H1 (cell line): ENCODE results near the gene IRF9. TPM values are rescaled to one million over a fixed set of nuclear protein-coding genes. Genes with fewer than 3 reads are reported as not detected.

Experiments used
- TBP ChIP-seq: IDR thresholded peaks from 2 replicates; pipeline ENCODE4 v1.6.1; 2011; ENCODE audit warnings: low read depth, low read length, improper control_type of control experiment
- polyA plus RNA-seq, 7 experiments: library from polyadenylated mRNA; depleted of rRNA in 3 of 7; stranded (reverse) in 5 of 7; unstranded in 2 of 7; fragments of >200 nt in 5 of 7; fragments of 200-250 nt in 2 of 7; gene quantifications; 1 replicate in 5 of 7; 2 replicates in 1 of 7; 4 replicates in 1 of 7; pipeline versions ENCODE4 v1.2.1 to v1.2.3, GENCODE V29; 2011 to 2013; ENCODE audit warnings: missing spikeins in 2 of 7, mixed read lengths in 2 of 7
- total RNA-seq: library from RNA; stranded (reverse); fragmentation: NEBNext Ultra II Directional; extraction: Animal tissue kit (Norgen Biotek cat#: 25700); gene quantifications from 2 replicates; pipeline ENCODE4 v1.2.1, GENCODE V29; 2021
- TF ChIP-seq, protein P1 (sequence below): IDR thresholded peaks from 2 replicates; pipeline ENCODE4 v1.6.1; 2012; ENCODE audit warnings: inconsistent platforms

IRF9 gene
- total and polyA plus RNA-seq, 2 of the 8 experiments (the other 6 are each of a cell fraction or from before 2014, with no cell fraction given): 11.4 to 13.2 TPM

GRCh38 chr14:24136684-24137528 lies 24.2 kb upstream of the IRF9 start (continued):
- TF ChIP-seq, protein P1, sequence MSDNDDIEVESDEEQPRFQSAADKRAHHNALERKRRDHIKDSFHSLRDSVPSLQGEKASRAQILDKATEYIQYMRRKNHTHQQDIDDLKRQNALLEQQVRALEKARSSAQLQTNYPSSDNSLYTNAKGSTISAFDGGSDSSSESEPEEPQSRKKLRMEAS: no peak
- no peak for TF ChIP-seq TBP
